Activated CD4-positive, alpha-beta T cell treated with anti-CD3 and anti-CD28 coated beads, Interleukin-2, amount 50 U/mL, for 1 hour (primary cell): ENCODE measurements around the gene FBN1.

Experiments
- DNase-seq: peaks from one replicate; pipeline ENCODE4 v3.0.0-alpha.2; 2020

FBN1 gene

DNA sequence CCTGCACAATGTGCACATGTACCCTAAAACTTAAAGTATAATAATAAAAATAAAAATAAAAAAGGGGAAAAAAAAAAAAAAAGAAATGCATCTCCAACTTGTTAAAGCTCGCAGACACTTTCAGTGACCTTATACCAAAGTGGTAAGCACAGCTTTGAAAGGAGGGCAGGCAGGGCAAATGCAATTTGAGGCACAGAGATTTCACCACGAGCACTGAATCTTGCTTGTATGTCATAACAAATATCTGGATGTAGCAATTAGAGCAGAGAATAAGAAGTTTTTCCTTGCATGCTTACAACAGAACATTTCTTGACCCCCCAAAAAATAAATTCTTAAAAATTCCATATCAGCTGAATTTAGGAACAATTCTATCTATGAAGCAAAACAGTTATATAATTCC, 66.5 kb downstream of the FBN1 start:
- no peak for DNase-seq

- DNase-seq = no peak
Measured at GRCh38 chr15:48577469-48577868, 68.0 kb downstream of the FBN1 start.

GRCh38 chr15:48574187-48574586, 71.3 kb downstream of the FBN1 start:
- DNase-seq = no peak

GRCh38 chr15:48573780-48574179, 71.7 kb downstream of the FBN1 start:
- DNase-seq = no peak

GRCh38 chr15:48572823-48573222, 72.7 kb downstream of the FBN1 start:
- no peak for DNase-seq

GRCh38 chr15:48571510-48571909, 74.0 kb downstream of the FBN1 start:
- DNase-seq = no peak

- no peak for DNase-seq
Measured at GRCh38 chr15:48570822-48571221, 74.7 kb downstream of the FBN1 start.

DNA sequence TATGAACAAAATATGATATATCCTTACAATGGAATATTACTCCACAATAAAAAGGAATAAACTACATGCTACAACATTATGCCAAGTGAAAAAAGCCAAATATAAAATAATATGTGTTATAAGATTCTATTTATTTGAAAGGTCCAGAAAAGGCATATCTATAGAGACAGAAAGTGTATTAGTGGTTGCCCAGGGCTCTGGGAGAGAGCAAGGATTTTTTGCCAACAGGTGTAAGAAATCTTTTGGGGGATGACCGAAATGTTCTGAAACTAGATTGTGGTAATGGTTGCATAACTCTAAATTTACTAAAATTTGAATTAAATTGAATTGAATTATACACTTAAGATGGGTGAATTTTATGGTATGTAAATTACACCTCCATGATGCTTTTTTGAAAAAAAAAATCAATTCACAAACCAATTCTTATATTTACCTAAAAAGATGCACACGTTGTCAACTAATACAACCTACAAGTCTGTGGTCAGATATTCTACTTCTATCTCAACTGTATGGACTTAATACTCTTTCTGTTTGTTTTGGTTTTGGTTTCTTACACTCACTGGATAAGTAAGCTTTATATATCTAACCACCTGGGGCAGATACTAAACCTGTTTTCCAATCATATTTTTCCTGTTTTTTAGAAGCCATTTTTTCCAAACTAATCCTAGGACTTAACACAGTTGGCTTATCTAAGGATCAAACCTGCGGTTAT, 75.8 kb downstream of the FBN1 start:
- no peak for DNase-seq

DNA sequence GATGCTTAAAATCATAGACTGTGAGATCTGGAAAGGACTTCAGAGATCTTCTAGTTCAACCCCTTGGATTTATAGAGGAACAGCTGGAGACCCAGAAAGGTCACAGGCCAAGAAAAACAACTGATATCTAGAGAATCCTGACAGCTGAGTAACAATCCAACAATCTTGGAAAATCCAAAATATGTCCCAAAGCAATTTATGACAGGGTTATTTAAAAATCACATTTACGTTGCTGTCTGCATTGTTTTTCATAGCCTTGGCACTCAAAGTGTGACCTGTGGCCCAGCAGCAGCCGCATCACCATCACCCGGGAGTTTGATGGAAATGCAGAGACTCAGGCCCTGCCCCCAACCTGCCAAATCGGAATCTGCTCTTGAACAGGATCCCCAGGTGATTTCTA, 78.8 kb downstream of the FBN1 start:
- no peak for DNase-seq

DNA sequence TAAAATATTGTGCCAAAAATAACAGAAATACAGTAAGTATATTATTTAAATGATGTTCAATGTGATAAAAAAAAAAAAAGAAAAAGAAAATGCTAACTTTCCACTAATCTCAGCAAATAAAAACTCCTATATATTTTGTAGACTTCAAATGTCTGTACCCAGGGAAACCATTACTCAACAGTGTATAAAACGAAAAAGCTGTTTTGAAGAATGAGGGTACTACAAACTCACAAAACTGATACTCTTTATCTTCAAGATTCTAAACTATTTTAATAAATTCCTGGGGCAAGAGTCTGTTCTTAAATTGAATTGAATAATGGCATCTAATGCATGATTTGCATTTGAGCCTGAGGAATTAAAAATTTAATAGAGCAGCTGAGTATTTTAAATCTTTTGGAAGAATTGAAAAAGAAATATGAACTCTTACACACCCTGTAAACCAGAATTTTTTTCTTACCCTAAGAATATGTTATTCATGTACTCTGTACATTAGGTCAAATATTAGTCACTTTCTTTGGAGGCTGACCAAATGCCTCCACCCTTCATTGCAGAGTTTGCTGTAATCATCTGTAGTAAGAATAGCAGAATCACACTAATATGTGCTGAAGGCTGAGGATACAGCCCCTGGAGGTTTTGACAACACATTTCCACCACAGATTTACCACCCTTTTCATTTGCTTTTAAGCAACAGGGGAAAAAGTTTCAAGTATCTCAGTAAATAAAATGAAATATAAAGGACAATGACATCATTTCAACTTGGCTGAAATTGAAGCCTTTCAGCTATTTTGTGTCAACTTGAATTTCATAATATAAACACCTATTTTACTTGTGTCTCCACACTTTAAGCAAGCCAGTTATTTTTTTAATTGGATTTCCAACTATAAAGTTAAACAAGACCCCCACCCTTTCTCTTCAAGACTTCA, 79.7 kb downstream of the FBN1 start:
- no peak for DNase-seq

DNA sequence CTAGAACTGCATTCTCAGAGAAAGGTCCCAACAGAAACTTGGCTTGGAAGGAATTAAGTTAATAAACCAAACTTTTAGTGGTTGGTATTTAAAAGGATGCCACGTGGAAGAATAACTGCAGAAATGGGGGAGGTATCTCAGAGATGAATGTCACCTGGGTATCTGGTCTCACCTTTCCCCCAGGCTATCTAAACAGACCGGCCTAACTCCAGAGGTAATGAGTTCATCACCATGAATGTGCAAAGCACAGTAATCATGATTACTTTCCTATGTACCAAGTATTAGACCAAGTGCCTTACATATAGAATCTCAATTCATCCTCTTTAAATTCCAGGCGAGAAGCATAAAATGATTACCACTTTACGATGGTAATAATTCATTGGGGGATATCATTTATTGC, 80.8 kb downstream of the FBN1 start:
- no peak for DNase-seq

- no peak for DNase-seq
Measured at GRCh38 chr15:48563934-48564333, 81.6 kb downstream of the FBN1 start.

GRCh38 chr15:48560321-48561051, 85.0 kb downstream of the FBN1 start:
- DNase-seq = no peak

DNA sequence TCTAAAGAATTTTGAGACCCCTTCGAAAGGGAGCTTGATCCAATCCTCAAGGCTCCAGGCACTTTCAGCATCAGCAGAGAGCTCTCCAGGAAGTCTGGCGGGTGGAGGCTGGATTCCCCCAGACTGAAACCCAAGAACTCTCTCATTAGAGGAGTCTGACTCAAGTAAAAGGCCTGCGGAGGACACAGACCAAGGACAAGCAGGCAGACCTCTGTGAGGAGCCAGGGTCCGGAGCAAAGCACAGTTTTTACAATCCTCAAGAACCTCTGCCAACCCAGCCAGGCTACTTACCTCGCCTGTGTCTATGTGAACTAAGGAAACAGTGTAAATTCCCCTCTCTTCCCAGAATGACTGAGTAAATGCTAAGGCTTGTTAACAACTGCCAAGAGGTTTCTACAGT, 86.2 kb downstream of the FBN1 start:
- DNase-seq = no peak

- no peak for DNase-seq
Measured at GRCh38 chr15:48558226-48558625, 87.3 kb downstream of the FBN1 start.

GRCh38 chr15:48557335-48557734, 88.2 kb downstream of the FBN1 start:
- DNase-seq = no peak

DNA sequence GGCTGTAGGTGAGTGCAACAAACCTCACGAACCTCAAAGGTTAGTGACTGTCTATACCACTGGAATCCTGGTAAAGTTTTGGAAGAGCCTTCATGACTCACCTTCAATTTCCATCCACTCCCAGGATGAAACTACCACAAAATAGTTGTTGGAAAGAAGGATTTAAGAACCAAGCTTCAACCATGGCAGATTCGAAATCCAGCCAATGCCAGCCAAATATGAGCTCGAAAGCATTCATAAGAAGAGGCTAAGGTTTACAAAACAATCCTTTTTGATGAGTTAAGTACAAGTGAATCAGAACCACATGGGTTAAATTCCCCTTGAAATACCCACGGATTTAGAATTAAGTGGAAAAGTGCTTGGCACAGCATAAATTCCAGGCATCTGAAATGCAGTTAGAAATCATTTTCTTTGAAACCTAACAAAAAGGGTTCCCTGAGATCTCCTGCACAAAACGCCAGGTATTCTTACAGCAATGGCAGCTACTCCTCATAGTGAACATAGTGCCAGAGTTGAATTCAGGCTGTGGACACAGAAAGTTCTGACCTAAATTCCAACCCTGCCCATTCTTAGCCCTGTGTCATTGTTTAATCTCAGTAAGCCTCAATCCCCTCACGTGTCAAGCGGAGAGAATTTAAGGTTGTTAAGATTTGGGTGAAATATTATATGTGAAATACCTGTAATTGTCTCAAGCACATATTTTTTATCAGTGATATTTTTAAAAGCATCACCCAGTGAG, 89.2 kb downstream of the FBN1 start:
- no peak for DNase-seq

DNA sequence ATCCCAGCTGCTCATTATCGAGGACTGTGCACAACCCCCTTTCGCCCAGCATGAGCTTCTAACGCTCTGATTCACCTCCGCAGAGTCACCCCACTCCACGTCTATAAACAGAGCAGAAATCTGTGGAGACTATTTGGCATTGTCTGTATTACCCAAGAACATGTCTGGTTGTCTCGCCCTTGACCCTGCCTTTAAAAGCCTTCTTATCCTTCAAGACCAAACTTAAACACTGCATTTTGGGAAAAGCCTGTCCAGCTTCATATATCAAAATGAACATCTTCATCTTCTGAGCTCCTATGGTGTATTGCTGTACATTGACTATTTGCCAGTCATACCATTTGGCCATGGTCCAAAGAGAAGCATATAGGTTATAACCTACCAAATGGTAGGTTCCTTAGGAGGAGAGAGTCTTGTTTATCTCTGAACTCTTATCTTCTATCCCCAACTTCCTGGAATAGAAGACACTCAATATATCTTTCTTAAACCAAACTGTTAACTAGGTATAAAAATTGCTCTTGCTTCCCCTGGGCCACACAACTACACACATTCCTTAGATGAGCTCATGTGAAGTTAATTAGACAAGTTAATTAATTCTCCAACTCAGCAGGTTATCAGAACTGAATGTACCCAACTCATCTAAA, 90.1 kb downstream of the FBN1 start:
- no peak for DNase-seq

GRCh38 chr15:48554112-48554511, 91.4 kb downstream of the FBN1 start:
- no peak for DNase-seq

- DNase-seq = no peak
Measured at GRCh38 chr15:48553559-48553958, 92.0 kb downstream of the FBN1 start.

DNA sequence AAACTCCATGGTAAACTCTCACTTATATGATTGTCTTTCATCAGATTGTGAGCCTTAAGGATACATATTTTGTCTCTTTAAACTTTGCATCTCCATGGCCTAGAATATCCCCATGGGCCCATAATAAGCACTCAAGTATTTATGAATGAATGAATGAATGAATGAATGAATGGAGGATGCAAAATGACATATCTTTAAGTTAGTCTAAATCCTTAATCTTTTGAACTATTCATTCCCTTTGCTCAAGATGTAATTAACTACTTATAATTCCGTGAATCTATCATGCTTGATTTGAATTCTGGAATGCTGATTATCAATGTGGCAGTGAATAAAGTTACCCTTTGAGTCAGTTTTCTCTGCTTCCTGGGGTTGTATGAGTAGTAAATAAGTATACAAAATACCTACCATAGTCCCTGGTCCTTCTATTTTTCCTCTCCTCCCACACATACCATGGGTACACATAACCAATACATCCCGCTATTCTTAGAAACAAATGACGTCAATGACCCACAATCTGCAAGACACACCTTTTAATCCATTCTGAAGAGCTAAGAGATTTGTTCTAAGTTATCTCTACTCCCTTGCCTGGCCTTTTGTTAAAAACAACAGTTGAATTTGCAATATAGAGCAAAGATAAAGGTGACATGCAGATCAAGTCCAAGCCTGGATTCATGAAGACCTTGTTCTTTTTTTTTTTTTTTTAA, 94.5 kb downstream of the FBN1 start:
- DNase-seq = no peak

GRCh38 chr15:48548455-48548854, 97.1 kb downstream of the FBN1 start:
- DNase-seq = no peak
